H1 (cell line): ENCODE data around the gene RNF44. TPM values are rescaled to one million over a fixed set of nuclear protein-coding genes. Genes with fewer than 3 reads are reported as not detected.

ENCODE experiments used
- ATF2 ChIP-seq: IDR thresholded peaks from 2 replicates; pipeline ENCODE4 v1.6.1; 2012; ENCODE audit warnings: low read length, inconsistent platforms
- CHD7 ChIP-seq: fragments of 300-600 bp; sonication (generic); IDR thresholded peaks from 2 replicates; pipeline ENCODE4 v1.7.1; 2012; ENCODE audit warnings: low read length, moderate library complexity, mild to moderate bottlenecking, inconsistent platforms; ENCODE audit not compliant: insufficient replicate concordance
- NRF1 ChIP-seq: IDR thresholded peaks from 2 replicates; pipeline ENCODE4 v1.6.1; 2011; ENCODE audit warnings: mild to moderate bottlenecking, low read depth, low read length, improper control_type of control experiment
- PHF8 ChIP-seq: fragments of 200-600 bp; sonication (generic); conservative IDR thresholded peaks from 2 replicates; pipeline ENCODE4 v1.7.1; 2012; ENCODE audit warnings: low read depth, mild to moderate bottlenecking, inconsistent platforms, low read length, moderate library complexity
- POLR2AphosphoS5 ChIP-seq: IDR thresholded peaks from 2 replicates; pipeline ENCODE4 v1.6.1; 2011; ENCODE audit warnings: low read depth, low read length
- RFX5 ChIP-seq: IDR thresholded peaks from 2 replicates; pipeline ENCODE4 v1.6.1; 2011; ENCODE audit warnings: low read depth, low read length, improper control_type of control experiment, borderline replicate concordance
- RXRA ChIP-seq: IDR thresholded peaks from 2 replicates; pipeline ENCODE4 v1.6.1; 2011; ENCODE audit warnings: low read depth, mild to moderate bottlenecking, low read length, moderate library complexity; ENCODE audit not compliant: insufficient read depth
- SAP30 ChIP-seq: fragments of 300-600 bp; sonication (generic); IDR thresholded peaks from 2 replicates; pipeline ENCODE4 v1.7.1; 2012; ENCODE audit warnings: low read length, moderate library complexity, mild to moderate bottlenecking, inconsistent platforms; ENCODE audit not compliant: insufficient read depth, insufficient replicate concordance
- SRF ChIP-seq: IDR thresholded peaks from 2 replicates; pipeline ENCODE4 v1.6.1; 2011; ENCODE audit warnings: mild to moderate bottlenecking, low read depth, low read length, moderate library complexity
- polyA plus RNA-seq, 7 experiments: library from polyadenylated mRNA; depleted of rRNA in 3 of 7; stranded (reverse) in 5 of 7; unstranded in 2 of 7; fragments of >200 nt in 5 of 7; fragments of 200-250 nt in 2 of 7; gene quantifications; 1 replicate in 5 of 7; 2 replicates in 1 of 7; 4 replicates in 1 of 7; pipeline versions ENCODE4 v1.2.1 to v1.2.3, GENCODE V29; 2011 to 2013; ENCODE audit warnings: missing spikeins in 2 of 7, mixed read lengths in 2 of 7
- total RNA-seq: library from RNA; stranded (reverse); fragmentation: NEBNext Ultra II Directional; extraction: Animal tissue kit (Norgen Biotek cat#: 25700); gene quantifications from 2 replicates; pipeline ENCODE4 v1.2.1, GENCODE V29; 2021

RNF44 gene
- total and polyA plus RNA-seq, 2 of the 8 experiments (the other 6 are each of a cell fraction or from before 2014, with no cell fraction given) = 54.7 to 164 TPM

- TF ChIP-seq RXRA (no peak), PHF8 (no peak), SAP30 (no peak), RFX5 (no peak), CHD7 (no peak), POLR2AphosphoS5 (no peak), NRF1 (no peak), SRF (no peak), ATF2 (no peak)
Measured at GRCh38 chr5:176550275-176550831, 13.2 kb upstream of the RNF44 start (continued).
